AG09309 (cell line): ENCODE measurements around the gene CHAF1B.
"Not testable (repeated sequence)": the region's sequence is repeated elsewhere in the genome, so short reads cannot be mapped to it uniquely, and the experiment has no call there.

Experiments used
- DNase-seq: peaks from one replicate; pipeline ENCODE4 v3.0.0-alpha.2; 2010; ENCODE audit warnings: low read depth
- H3K4me3 ChIP-seq: 2 replicates; pipeline ENCODE4 v1.5.1; 2011; ENCODE audit warnings: mild to moderate bottlenecking, low read depth, low read length, moderate library complexity; ENCODE audit not compliant: control insufficient read depth
- TF ChIP-seq, protein P1 (sequence below): IDR thresholded peaks from 2 replicates; pipeline ENCODE4 v1.5.1; 2011; ENCODE audit warnings: mild to moderate bottlenecking, low read depth, low read length, inconsistent platforms; ENCODE audit not compliant: insufficient read depth, control insufficient read depth; ENCODE audit errors: missing control alignments

Gene CHAF1B

DNA sequence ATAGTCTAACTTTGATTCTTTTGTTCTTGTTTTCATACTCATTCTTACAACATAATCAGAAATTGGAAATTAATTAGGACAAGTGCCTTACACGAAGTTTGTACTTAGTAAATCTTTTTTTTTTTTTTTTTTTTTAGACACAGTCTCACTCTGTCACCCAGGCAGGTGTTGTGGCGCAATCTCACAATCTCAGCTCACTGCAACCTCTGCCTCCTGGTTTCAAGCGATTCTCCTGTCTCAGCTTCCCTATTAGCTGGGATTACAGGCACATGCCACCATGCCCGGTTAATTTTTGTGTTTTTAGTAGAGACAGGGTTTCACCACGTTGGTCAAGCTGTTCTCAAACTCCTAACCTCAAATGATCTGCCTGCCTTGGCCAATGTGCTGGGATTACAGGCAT lies 12.4 kb downstream of the CHAF1B start:
- DNase-seq: no peak
- no peak overlapping the region for H3K4me3 ChIP-seq
- TF ChIP-seq, protein P1, sequence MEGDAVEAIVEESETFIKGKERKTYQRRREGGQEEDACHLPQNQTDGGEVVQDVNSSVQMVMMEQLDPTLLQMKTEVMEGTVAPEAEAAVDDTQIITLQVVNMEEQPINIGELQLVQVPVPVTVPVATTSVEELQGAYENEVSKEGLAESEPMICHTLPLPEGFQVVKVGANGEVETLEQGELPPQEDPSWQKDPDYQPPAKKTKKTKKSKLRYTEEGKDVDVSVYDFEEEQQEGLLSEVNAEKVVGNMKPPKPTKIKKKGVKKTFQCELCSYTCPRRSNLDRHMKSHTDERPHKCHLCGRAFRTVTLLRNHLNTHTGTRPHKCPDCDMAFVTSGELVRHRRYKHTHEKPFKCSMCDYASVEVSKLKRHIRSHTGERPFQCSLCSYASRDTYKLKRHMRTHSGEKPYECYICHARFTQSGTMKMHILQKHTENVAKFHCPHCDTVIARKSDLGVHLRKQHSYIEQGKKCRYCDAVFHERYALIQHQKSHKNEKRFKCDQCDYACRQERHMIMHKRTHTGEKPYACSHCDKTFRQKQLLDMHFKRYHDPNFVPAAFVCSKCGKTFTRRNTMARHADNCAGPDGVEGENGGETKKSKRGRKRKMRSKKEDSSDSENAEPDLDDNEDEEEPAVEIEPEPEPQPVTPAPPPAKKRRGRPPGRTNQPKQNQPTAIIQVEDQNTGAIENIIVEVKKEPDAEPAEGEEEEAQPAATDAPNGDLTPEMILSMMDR: no peak

DNA sequence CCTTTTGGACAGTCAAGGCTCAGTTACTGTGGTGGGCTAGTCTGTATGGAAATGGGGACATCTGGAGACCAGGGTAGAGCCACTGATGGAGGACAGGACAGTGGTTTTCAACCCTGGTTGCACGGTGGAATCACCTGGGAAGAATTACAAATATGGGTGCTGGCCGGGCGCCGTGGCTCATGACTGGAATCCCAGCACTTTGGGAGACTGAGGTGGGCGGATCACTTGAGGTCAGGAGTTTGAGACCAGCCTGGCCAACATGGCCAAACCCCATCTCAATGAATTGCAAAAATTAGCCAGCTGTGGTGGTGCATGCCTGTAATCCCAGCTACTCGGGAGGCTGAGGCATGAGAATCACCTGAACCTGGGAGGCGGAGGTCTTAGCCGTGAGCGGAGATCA lies 14.5 kb downstream of the CHAF1B start:
- DNase-seq, H3K4me3 ChIP-seq: not testable (repeated sequence)

- no peak overlapping the region for H3K4me3 ChIP-seq
- no peak for DNase-seq
- TF ChIP-seq, protein P1: no peak
Observed at GRCh38 chr21:36400719-36401118, 15.5 kb downstream of the CHAF1B start.

DNA sequence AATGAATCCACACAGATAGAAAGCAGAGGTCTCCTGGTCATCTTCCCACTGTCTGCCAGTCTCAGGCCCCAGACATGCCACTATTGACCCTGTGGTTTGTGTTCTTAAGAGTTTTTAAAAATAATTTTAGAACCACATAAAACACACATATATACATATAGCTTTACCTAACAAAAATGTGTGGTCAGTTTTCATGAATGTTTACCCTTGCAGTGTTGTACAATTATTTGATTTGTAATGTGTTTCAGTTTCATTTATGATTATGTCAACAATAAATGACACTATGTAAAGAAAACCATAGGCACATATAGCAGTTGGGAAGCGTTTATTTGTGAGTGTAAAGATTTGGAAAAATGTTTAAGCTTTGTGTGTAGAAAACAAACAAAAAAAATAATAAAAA lies 17.1 kb downstream of the CHAF1B start:
- H3K4me3 ChIP-seq: no peak overlapping the region
- TF ChIP-seq, protein P1: no peak
- DNase-seq: no peak

GRCh38 chr21:36403713-36404112 lies 18.5 kb downstream of the CHAF1B start:
- no peak overlapping the region for H3K4me3 ChIP-seq
- TF ChIP-seq, protein P1: no peak
- DNase-seq: no peak

GRCh38 chr21:36408568-36408967 lies 23.4 kb downstream of the CHAF1B start:
- H3K4me3 ChIP-seq: no peak overlapping the region
- no peak for DNase-seq
- TF ChIP-seq, protein P1: no peak

GRCh38 chr21:36411301-36411700 lies 26.1 kb downstream of the CHAF1B start:
- TF ChIP-seq, protein P1: no peak
- no peak for DNase-seq
- H3K4me3 ChIP-seq: no peak overlapping the region

DNA sequence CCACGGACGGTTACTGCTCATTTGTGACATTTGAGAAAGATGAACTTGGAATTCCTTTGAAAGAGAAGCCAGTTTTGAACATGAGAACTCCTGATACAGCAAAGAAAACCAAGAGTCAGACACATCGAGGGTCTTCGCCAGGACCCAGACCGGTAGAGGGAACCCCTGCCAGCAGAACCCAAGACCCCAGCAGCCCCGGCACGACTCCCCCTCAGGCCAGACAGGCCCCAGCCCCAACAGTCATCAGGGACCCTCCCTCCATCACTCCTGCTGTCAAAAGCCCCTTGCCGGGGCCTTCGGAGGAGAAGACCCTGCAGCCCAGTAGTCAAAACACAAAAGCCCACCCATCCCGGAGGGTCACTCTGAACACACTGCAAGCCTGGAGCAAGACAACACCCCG lies 27.7 kb downstream of the CHAF1B start:
- no peak overlapping the region for H3K4me3 ChIP-seq
- TF ChIP-seq, protein P1: no peak
- no peak for DNase-seq
